ENCODE measurements around the gene DEPDC1B. TPM values are rescaled to one million over a fixed set of nuclear protein-coding genes. Genes with fewer than 3 reads are reported as not detected.

DEPDC1B gene, protein sequence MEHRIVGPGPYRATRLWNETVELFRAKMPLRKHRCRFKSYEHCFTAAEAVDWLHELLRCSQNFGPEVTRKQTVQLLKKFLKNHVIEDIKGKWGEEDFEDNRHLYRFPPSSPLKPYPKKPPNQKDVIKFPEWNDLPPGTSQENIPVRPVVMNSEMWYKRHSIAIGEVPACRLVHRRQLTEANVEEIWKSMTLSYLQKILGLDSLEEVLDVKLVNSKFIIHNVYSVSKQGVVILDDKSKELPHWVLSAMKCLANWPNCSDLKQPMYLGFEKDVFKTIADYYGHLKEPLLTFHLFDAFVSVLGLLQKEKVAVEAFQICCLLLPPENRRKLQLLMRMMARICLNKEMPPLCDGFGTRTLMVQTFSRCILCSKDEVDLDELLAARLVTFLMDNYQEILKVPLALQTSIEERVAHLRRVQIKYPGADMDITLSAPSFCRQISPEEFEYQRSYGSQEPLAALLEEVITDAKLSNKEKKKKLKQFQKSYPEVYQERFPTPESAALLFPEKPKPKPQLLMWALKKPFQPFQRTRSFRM
- 3.0 and 4.9 TPM in 2 replicates for total RNA-seq

DNA sequence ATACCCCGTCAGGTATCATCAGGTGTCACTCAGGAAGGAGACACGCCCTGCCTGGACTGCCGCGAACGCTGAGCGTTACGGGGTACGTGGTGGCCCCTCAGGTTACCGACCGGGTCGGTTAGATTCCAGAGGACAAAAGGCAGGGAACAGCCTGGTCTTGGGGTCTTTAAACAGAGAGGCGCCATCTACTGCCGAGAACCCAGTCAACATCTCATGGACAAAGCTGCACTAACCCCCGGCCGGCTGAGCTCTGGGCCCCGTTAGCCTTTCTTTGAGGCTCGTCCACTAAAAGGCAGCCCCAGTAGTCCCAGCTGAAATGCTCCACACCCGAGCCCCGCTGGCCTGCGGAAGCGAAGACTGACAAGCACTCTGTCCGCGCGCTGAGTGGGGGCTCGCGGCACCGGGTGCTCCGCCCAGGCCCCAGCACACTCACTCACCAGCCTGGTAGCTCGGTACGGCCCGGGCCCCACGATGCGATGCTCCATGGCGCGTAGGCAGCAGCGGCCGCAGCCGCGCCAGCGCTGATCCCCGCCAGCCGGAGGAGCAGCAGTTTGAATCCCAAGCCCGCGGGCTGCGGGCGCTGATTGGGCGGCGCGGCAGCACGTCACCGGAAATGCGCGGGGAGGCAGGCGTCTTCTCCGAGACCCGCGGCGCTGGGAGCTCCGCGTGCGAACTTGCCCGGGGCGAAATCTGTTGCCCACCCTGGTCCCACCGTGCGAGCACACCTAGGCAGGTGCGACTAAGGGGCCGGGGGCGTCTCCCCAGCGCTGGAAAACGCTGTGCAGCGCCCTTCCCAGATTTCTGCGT lies at the start of gene DEPDC1B:
Gene DEPDC1B (minus strand): TSS at position 558 of the 807 bp plus-strand sequence. CDS start 73 bp downstream, at position 485.

Other genes with a start within 250 kb of the DEPDC1B start
- under 0.01 TPM in 1 of 2 replicates, not detected in the other for gene ELOVL7, start 144.1 kb upstream of the DEPDC1B start, total RNA-seq
- 12.3 and 12.6 TPM in 2 replicates for gene ERCC8, start 244.9 kb upstream of the DEPDC1B start, total RNA-seq
- gene NDUFAF2, start 245.0 kb upstream of the DEPDC1B start, total RNA-seq = 24.8 and 34.3 TPM in 2 replicates

Measured in aortic smooth muscle cell (primary cell).